IPS-NIHi11 (cell line): ENCODE measurements around the gene COL25A1.

ENCODE experiments used
- DNase-seq: peaks from one replicate; pipeline ENCODE4 v3.0.0; 2012; ENCODE audit warnings: mixed read lengths, low spot score

Gene COL25A1

DNA sequence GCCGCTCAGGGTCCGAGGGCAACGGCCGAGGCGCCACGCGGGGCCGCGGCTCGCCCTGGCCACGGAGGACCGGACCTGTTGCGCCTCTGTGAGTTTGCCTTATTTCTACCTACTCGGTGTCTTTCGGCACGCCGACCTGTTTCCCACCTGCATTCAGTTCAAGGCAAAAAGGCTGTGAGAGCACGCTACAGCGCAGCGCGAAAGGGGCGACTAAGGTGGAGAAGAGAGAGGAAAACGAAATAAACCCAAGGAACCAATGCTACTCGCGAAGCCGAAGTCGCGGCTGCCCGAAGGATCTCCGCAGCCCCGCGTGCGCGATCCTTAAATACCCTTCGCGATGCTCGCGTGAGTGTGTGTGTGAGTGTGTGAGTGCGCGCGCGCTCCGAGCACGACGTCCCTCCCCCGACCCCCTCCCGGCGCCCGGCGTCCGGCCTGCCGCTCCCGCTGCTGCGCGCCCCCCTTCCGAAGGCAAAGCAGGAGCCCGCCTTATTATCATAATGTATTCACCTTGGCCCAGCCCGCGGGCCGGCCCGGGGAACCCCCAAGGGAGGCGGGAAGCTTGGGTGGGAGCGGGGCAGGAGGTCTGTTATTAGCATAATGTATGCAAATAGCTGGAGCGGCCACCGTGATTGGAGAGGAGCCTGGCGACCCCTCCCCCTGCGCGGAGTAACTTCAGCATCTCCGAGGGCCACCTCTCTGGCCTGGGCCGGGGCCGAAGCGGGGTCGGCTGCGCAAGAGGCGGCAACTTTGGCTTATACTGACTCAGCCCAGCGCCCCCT is at the start of gene COL25A1:
Gene COL25A1 (minus strand): TSS at position 298 of the 779 bp plus-strand sequence.
- peak; percentile 90 for DNase-seq

DNA sequence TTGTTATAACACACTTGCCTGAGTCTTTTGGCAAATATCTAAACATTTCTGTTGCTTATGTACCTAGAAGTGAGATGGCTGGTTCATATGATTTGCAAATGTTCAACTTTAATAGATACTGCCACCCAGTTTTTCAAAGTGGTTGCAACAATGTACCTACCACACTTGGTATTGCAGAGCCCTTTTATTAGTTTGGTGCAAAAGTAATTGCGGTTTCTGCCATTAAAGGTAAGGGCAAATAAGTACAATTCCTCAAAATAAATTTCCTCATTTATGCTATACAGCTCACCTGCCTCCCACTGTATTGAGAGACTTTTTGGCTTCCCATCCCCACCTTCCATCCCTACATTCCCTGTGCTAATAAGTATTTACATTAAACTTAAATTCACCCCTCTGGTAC is 47.7 kb upstream of the COL25A1 start:
- no peak for DNase-seq

DNA sequence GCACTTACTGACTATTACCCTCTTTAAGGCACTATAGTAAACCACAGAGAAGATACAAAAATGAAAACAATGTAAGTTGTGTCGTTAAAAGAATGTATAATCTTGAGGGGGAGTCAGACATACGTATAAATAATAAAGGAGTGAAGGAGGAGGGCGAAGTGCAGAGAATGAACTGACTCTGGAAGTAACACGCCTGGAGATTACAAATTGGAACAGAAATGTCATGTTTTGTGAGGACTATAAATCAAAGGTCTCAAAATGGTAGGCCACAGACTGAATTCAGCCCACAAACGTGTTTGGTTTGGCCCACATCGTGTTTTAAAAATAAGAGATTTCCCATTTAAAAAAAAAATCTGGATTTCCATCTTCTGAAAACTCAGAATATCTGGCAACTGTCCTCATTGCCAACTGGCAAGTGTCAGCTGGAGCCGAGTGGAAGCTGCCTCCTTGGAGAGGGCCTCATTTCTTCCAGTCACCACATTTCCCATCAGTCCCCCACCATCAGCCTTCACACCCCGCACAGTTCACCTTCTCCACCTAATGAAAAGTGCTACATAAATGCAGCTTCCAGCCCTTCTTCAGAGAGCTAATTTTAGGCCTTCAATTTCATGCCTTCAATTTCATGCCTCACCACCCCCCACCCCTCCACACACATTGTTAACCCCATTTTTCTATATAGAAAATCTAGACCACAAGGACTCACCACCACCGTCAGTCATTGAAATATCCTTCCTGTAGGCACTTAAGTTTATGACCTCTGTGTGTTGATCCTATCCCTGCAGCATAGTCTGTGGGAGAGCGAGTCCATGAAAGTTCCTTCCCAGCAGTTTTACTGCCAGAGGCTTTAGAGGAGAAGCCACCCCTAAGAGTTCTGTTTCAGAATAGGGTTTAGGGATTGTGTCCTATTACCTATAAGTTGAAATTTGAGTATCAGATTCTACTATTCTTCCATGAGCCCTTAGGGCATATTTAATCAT is 32.0 kb upstream of the COL25A1 start:
- DNase-seq: no peak

DNA sequence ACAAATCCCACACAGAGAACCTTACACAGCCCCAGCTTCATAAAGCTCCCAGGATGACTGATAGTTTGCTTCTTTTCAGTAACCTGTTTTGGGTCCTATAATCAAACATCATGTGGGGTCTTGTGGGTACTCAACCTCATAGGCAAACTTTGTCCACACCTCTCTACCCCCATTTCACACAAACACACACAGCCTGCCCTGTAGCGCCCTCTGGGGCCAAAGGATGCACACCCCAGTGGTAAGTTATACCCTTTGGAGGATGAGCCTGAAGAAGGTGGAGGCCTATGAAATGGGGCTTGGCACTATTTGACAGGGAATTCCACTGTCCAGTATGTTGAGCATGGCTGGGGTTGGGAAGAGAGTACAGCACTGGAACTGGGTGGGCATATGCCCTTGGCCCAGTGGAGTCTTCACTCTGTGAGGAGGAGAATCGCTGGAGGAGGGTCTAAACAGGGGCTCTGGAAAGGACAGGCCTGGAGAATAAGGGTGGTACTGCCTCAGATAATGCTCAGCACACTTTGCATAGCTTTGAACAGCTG is 30.5 kb upstream of the COL25A1 start:
- peak; percentile 63 for DNase-seq

DNA sequence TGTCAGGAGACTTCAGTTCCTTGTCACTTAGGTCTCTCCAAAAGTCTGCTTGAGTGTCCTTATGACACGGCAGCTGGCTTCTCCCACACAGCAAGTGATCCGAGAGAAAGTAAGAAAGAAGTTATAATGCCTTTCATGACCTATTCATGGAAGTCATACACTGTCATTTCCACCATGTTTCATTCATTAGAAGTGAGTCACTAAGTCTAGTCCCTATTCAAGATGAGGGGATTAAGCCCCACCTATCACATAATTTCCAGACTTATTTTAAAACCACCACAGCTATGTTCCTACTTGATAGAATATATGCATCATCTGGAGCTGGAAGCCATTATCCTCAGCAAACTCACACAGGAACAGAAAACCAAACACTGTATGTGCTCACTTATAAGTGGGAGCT is 25.2 kb upstream of the COL25A1 start:
- no peak for DNase-seq

DNA sequence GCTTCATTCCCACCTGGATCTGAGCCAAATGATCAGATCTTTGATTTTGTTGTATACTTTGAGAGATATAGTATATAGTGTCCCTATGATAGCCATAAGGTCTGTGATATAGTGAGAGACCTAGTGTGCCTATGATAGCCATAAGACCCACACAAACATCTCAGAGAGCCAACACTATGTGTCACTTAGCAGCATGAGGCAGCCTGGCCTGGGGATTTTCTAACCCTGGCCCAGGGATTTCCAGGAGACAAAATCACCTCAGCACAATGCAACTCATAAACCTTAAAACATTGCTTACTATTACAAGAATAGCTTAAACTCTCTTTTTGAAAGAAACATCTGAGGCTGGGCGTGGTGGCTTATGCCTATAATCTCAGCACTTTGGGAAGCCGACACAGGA is 23.2 kb upstream of the COL25A1 start:
- DNase-seq: no peak

DNA sequence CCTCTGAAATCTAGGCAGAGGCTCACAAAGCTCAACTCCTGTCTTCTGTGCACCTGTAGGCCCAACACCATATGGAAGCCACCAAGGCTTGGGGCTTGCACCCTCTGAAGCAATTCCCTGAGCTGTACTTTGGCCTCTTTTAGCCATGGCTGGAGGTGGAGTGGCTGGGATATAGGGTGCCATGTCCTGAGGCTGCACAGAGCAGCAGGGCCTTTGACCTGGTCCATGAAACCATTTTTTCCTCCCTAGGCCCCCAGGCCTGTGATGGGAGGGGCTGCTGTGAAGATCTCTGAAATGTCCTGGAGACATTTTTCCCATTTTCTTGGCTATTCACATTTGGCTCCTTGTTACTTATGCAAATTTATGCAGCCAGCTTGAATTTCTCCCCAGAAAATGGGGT is 20.9 kb upstream of the COL25A1 start:
- no peak for DNase-seq

DNA sequence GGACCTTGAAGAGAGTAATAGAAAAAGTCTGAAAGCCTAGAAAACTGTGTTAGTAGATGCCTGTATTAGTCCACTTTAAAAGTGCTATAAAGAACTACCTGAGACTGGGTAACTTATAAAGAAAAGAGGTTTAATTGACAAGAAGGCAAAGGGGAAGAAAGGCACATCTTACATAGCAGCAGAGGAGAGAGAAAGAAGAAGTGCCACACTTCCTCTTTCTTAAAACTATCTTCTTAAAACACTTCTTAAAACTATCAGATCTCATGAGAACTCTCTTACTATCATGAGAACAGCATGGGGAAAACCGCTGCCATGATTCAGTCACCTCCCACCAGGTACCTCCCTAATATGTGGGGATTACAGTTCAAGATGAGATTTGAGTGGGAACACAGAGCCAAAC is 18.8 kb upstream of the COL25A1 start:
- DNase-seq: no peak

DNA sequence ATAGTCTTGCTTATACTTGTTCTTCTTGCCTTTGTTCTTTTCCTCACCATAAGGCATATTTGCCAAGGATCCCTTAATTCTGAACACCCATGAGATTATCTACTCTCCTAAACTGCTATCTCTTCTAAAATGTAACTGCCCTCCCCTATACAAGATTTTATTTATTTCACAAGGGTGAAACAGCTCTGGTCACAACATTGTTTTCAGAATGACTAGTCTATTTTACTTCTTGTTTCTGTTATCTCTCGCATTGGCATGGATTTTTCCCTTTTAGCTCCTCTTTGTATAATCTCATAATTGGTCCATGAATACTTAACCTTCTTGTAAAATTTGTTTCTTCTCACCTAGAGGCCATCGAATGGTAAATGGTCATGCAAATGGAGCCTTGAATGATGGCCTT is 17.2 kb upstream of the COL25A1 start:
- DNase-seq: no peak

DNA sequence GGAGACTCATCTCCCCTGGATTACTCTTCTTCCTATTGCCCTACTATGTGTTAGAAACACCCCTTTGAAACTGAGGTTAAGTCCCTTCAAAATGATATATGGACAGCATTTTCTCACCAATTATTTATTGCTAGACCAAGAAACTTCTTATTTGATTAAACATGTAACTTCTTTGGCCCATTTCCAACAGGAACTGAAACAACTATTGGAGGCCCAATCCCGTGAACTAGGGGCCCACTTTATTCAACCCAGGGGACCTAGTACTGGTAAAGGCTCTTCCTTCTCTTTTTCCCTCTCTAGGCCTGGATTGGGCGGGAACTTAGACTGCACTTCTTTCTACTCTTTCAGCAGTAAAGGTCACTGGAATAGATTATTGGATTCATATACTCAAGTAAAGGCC is 16.7 kb upstream of the COL25A1 start:
- DNase-seq: no peak

DNA sequence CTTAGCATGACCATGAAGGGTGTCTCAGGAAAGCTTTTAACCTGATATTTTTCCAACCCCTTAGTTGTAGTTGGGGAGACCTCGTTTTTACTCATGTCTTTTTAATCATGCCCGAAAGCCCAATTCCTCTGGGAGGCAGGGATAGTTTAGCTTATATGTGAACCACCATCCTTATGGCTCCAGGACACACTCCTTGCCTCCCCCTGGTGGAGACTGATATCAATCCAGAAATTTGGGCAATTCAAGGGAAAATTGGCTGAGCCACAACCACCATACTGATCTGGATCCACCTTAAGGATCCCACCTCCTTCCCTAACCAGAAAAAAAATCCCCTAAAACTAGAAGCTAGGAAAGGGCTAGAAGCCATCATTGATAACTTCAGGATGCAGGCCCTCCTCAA is 13.4 kb upstream of the COL25A1 start:
- peak; percentile 12 for DNase-seq

DNA sequence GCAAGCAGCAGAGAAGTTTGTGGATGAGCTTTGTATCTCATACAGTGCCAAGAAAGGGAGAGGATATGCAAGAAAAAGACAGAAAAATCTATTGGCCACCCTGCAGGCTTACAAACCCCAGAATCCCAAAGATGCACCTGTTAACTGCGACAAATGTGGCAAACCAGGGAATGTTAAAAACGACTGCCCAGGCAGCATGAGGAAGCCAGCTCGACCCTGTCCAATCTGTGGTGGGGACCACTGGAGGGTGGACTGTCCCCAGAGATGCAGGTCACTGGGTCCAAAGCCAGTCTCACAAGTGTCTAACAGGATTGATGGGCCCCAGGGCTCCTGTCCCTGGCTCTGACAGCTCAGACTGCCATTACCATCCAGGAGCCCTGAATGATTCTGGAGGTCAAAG is 12.9 kb upstream of the COL25A1 start:
- no peak for DNase-seq

DNA sequence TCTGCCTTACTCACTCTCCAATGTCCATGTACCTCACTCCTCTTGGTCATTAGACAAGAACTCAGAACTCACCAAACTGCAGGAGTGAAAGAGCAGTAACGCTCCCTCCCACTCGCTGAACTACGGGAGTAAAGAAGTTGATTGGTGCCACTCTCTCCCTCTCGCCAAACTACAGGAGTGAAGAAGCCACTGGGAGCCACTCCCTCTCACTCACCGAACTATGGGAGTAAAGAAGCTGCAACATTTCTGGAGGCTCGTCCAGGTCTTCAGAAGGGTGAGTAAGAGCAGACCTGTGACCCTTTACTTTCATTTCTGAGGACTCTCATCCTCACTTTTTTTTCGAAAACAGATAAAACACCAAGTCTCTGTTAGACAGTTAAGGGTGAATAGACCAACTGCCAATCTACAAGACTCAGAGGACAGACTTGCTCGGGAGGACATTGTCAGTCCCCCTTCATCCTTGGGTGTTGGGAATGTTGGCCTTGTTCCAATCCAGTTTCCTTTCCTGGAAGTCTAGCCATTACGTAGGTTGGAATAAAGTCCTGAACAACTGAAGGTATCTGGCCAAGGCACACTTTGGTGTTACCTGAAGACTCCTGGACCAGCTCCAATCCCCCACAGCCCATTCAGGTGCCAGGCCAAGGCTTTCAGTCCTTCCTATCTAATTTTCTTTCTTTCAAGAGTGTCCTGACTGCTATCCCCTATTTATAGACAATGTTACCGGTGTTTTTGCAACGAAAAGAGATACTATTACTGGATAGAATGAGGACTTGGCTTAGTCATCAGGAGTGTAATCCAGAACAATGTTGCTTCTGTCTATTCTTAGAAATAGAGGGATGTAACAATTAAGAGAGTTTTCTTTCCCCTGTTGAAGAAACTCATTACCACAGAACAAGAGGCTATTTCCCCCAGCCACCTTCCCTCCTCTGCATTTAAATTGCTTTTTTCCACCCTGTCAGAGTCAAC is 11.0 kb upstream of the COL25A1 start:
- DNase-seq: no peak

DNA sequence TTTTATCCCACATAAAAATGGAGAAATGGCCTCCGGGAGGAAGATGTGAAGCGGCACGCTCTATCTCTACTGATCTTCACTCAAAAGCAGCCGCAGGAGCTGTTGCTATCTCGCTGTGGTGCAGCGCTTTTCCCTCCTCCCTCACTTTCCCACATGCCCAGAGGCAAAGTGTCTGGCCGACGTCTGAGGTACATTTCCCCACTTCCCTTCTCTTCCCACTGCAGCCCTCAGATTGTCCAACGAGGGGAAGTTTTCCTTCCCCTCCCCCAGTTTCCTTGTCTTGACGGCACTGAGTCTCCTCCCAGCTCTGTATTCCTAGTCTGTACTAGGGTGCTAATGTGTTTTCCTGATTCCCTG is 660 bp upstream of the COL25A1 start:
- DNase-seq: no peak

DNA sequence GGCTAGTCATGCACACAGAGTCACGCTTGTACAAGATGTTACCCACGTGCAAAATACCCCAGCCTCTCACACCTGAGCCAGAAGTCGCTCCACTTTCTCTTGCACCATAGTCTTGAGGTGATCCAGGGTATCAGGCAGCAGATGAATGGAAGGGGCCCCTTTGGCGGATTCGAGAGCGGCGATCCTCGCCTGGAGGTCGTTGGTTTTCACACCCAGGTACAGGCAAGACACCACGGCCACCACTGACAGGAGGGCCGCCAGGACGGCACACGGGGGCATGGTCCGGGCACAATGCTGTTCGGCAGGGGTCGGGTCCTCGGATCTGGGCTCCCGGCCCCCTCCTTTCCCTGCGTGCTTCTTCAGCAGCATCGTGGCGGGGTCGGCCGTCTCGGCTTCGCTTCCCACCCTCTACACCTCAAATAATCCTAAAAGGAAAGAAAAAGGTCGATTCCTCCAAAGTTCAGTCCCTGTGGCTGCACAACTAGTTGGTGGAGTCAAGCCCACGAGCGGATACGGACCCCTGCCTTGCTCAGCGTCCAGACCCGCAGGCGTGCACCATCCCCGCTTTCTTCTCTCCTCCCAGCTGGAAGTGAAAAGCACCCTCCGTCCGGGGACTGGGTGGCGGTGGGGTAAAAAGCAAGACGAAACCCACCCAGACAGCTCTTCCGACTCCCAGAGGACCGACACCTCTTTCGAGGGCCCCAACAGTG is 652 bp downstream of the COL25A1 start:
- DNase-seq: peak; percentile 12

DNA sequence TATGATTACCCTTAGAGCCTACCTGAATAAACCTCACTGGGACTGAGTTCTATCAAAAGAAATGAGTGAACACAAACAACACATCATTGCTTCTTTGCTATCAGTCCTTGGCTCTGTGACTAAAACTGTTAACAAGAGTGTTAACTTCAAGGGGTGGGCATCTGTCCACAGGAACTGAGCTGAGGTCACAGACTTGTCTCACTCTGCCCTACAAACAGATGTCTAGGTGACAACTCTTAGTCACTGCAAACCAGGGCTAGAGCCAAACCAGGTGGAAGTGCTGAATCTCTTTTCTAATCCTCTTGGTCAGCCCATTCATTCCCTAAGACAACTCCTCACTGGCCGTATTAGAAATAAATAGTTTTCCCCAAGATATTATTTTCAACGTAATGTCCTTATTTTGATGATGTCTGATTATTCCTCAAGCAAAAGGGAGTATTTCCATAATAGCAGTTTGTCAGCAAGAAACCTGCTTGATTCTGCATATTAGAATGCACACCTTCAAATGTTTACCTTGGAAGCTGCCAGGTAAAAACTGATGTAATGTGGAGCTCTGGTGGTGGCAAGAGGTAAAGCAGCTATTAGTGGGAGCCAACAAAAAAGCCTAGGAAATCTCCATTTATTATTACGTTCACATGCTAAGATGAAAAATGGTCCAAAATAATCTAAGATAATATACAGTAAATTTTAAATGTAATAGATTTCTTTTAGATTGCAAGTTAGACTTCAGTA is 4.0 kb downstream of the COL25A1 start:
- DNase-seq: peak; percentile 37

DNA sequence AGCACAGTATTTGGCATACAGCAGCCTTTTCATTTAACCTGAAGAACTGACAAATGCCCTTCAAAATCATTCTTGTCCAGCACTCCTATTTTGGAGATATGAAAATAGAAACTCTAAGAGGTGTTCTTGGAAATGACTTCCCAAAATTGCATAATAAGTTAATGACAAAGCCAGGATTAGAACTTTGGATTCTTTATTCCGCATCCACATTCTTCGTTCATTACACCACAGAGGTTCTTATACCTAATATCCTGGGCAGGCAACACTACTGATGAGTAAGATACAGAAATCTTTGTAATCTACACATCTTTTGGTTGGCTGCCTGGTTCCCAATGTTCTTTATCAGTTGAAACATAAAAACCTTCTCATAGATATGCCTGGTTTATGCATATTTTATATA is 5.9 kb downstream of the COL25A1 start:
- no peak for DNase-seq

DNA sequence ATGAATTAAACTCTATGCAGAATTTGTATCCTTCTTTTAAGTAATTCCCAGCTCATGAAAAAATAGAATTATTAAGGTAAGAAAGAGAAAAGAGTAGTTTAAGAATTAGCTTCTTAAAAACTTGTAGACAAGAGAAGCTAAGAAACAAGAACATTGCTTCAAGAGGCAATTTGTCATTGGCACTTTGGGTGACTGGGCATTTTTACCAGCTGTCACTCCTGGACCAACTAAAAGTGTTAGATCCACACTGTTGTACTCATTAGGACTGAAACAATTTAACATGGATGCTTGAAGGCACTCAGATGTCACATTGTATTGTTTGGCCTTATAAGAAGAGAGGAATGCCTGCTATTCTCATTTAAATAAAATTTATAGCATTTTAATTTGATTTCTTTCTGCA is 7.4 kb downstream of the COL25A1 start:
- no peak for DNase-seq

DNA sequence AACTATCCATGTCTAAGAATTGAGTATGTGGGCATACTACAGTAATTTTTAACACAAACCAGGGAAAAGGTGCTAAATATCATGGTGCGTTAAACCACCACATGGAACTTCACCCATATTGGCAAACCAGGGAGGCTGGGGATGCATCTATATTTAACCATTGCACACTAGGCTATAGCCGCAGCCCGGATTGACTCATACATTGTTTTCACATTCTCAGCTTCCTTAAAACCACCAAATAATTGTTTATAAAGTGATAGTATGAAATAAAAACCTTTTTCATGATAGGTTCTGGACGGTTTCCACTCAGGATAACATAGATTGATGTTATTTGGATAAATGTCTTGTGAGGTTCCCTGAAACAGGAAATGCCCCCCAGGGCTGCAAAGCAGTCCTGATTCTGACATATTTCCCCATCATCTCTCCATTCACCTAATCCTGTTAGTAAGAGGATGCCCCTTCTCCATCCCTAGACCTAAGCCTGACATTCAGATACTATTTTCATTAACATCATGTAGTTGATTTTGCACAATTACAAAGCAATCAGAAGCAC is 7.9 kb downstream of the COL25A1 start:
- no peak for DNase-seq

DNA sequence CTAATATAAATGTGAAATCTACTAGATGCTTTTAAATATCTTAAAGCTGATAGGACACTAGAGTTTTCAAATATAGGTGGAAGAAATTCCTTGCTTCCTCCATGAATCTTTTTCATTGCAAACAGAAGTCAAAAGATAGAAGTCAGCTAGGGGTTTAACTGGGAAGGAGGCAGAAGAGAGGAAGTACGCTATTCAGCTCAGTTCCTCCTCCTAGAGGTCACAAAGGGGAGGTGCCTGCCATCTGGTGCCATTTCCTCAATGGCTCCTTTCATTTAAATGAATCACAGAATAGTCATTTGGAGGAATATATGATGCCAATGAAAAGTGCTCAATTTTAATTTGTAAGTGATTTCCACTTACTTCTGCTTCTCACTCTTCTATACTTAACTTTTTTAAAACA is 8.5 kb downstream of the COL25A1 start:
- peak; percentile 37 for DNase-seq
